H9 (cell line): ENCODE results near the gene COL23A1. TPM values are rescaled to one million over a fixed set of nuclear protein-coding genes. Genes with fewer than 3 reads are reported as not detected.
A peak's percentile ranks its signal among the peaks of the same experiment; 100 is the strongest.

Experiments
- DNase-seq: peaks from one replicate; pipeline ENCODE4 v3.0.0-alpha.2; 2017
- H2AFZ ChIP-seq: one replicate; pipeline ENCODE4 v1.6.1; 2013; ENCODE audit warnings: mild to moderate bottlenecking, low read length, control low read depth, moderate library complexity
- H2AK5ac ChIP-seq: 2 replicates; pipeline ENCODE4 v1.6.1; 2013; ENCODE audit warnings: low read length, control low read depth, mixed read lengths; ENCODE audit not compliant: insufficient read length
- H2BK120ac ChIP-seq: one replicate; pipeline ENCODE4 v1.6.1; 2013; ENCODE audit warnings: low read depth, mild to moderate bottlenecking, low read length, control low read depth, inconsistent platforms; ENCODE audit not compliant: poor library complexity, severe bottlenecking
- H2BK12ac ChIP-seq: 2 replicates; pipeline ENCODE4 v1.6.1; 2013; ENCODE audit warnings: low read length, control low read depth, mixed read lengths, low read depth; ENCODE audit not compliant: insufficient read length
- H2BK15ac ChIP-seq: 2 replicates; pipeline ENCODE4 v1.6.1; 2013; ENCODE audit warnings: low read depth, low read length, control low read depth
- H2BK20ac ChIP-seq: one replicate; pipeline ENCODE4 v1.6.1; 2013; ENCODE audit warnings: low read depth, mild to moderate bottlenecking, low read length, control low read depth, inconsistent platforms; ENCODE audit not compliant: poor library complexity, severe bottlenecking
- H2BK5ac ChIP-seq: 2 replicates; pipeline ENCODE4 v1.6.1; 2013; ENCODE audit warnings: low read length, control low read depth, mixed read lengths; ENCODE audit not compliant: insufficient read length
- H3K14ac ChIP-seq: 2 replicates; pipeline ENCODE4 v1.6.1; 2013; ENCODE audit warnings: low read length, control low read depth; ENCODE audit not compliant: insufficient read depth
- H3K18ac ChIP-seq: 2 replicates; pipeline ENCODE4 v1.6.1; 2013; ENCODE audit warnings: low read depth, mild to moderate bottlenecking, mixed read lengths, low read length, control low read depth; ENCODE audit not compliant: insufficient read length
- H3K23ac ChIP-seq: 2 replicates; pipeline ENCODE4 v1.6.1; 2013; ENCODE audit warnings: low read length, control low read depth, mixed read lengths, low read depth; ENCODE audit not compliant: insufficient read length
- H3K23me2 ChIP-seq: 2 replicates; pipeline ENCODE4 v1.6.1; 2013; ENCODE audit warnings: low read depth, mild to moderate bottlenecking, mixed read lengths, low read length, control low read depth; ENCODE audit not compliant: insufficient read length, poor library complexity, severe bottlenecking
- H3K27ac ChIP-seq: 2 replicates; pipeline ENCODE4 v1.5.1; 2013; ENCODE audit warnings: low read length, control low read depth, mixed read lengths, low read depth; ENCODE audit not compliant: insufficient read length
- H3K27me3 ChIP-seq: 2 replicates; pipeline ENCODE4 v1.6.1; 2013; ENCODE audit warnings: low read length, control low read depth, inconsistent platforms; ENCODE audit not compliant: insufficient read depth
- H3K4ac ChIP-seq: 2 replicates; pipeline ENCODE4 v1.6.1; 2013; ENCODE audit warnings: low read depth, mild to moderate bottlenecking, control low read depth, inconsistent platforms, low read length, moderate library complexity
- H3K4me1 ChIP-seq: 2 replicates; pipeline ENCODE4 v1.6.1; 2013; ENCODE audit warnings: low read length, control low read depth, inconsistent platforms; ENCODE audit not compliant: insufficient read depth
- H3K4me2 ChIP-seq: 2 replicates; pipeline ENCODE4 v1.6.1; 2013; ENCODE audit warnings: low read length, control low read depth, mixed read lengths; ENCODE audit not compliant: insufficient read length, insufficient read depth
- H3K56ac ChIP-seq: 2 replicates; pipeline ENCODE4 v1.6.1; 2013; ENCODE audit warnings: low read depth, mild to moderate bottlenecking, mixed read lengths, low read length, control low read depth; ENCODE audit not compliant: insufficient read length
- H3K79me1 ChIP-seq: 2 replicates; pipeline ENCODE4 v1.6.1; 2013; ENCODE audit warnings: low read depth, mild to moderate bottlenecking, moderate library complexity, low read length, control low read depth, inconsistent platforms; ENCODE audit not compliant: insufficient read depth, poor library complexity, severe bottlenecking
- H3K79me2 ChIP-seq: 2 replicates; pipeline ENCODE4 v1.6.1; 2013; ENCODE audit warnings: low read length, control low read depth, inconsistent platforms; ENCODE audit not compliant: insufficient read depth
- H3K9ac ChIP-seq: 2 replicates; pipeline ENCODE4 v1.6.1; 2013; ENCODE audit warnings: low read length, control low read depth, mixed read lengths; ENCODE audit not compliant: insufficient read length; ENCODE audit errors: extremely low read depth
- H3K9me3 ChIP-seq: one replicate; pipeline ENCODE4 v1.6.1; 2013; ENCODE audit warnings: low read depth, low read length, inconsistent platforms; ENCODE audit not compliant: control insufficient read depth
- H3T11ph ChIP-seq: one replicate; pipeline ENCODE4 v1.6.1; 2013; ENCODE audit warnings: mild to moderate bottlenecking, low read length, control low read depth, inconsistent platforms
- H4K20me1 ChIP-seq: one replicate; pipeline ENCODE4 v1.6.1; 2013; ENCODE audit not compliant: control insufficient read depth, insufficient read length, insufficient read depth
- H4K5ac ChIP-seq: 2 replicates; pipeline ENCODE4 v1.6.1; 2013; ENCODE audit warnings: low read depth, mild to moderate bottlenecking, mixed read lengths, low read length, control low read depth; ENCODE audit not compliant: insufficient read length
- H4K8ac ChIP-seq: replicated peaks from 2 replicates; pipeline ENCODE4 v1.6.1; 2013; ENCODE audit warnings: low read length, control low read depth, mixed read lengths, low read depth; ENCODE audit not compliant: insufficient read length
- H4K91ac ChIP-seq: 2 replicates; pipeline ENCODE4 v1.6.1; 2013; ENCODE audit warnings: low read depth, mild to moderate bottlenecking, moderate library complexity, mixed read lengths, low read length, control low read depth; ENCODE audit not compliant: insufficient read length
- H3K27ac Mint-ChIP-seq, 3 experiments: 2 replicates in 2 of 3; 3 replicates in 1 of 3; pipeline ENCODE4 v1.8.0; 2020 to 2021; ENCODE audit warnings: mixed read lengths in 3 of 3, mild to moderate bottlenecking in 1 of 3, moderate library complexity in 1 of 3
- H3K27me3 Mint-ChIP-seq: 2 replicates; pipeline ENCODE4 v1.8.0; 2021; ENCODE audit warnings: low read depth, mild to moderate bottlenecking, moderate library complexity, mixed read lengths
- H3K36me3 Mint-ChIP-seq, 3 experiments: 2 replicates in 2 of 3; 3 replicates in 1 of 3; pipeline ENCODE4 v1.8.0; 2020 to 2021; ENCODE audit warnings: low read depth in 3 of 3, mixed read lengths in 3 of 3; ENCODE audit not compliant: insufficient read depth in 1 of 3
- H3K4me1 Mint-ChIP-seq, 2 experiments: 2 replicates each; pipeline ENCODE4 v1.8.0; 2020; ENCODE audit warnings: mixed read lengths in 2 of 2
- H3K4me3 Mint-ChIP-seq, 2 experiments: 2 replicates in 1 of 2; 3 replicates in 1 of 2; pipeline ENCODE4 v1.8.0; 2020 to 2021; ENCODE audit warnings: mild to moderate bottlenecking in 2 of 2, mixed read lengths in 2 of 2, moderate library complexity in 1 of 2
- H3K9me3 Mint-ChIP-seq, 2 experiments: 2 replicates in 1 of 2; 3 replicates in 1 of 2; pipeline ENCODE4 v1.8.0; 2020; ENCODE audit warnings: mild to moderate bottlenecking in 2 of 2, mixed read lengths in 2 of 2, moderate library complexity in 1 of 2
- WGBS: extraction: QIAGEN DNeasy Blood & Tissue Kit; methylation state at CpG from one replicate; pipeline ENCODE4 v1.1.7; 2013; ENCODE audit warnings: missing lambda C conversion rate, low lambda C conversion rate, mixed read lengths; ENCODE audit not compliant: insufficient read length; ENCODE audit errors: extremely low coverage; 5-methylcytosine and 5-hydroxymethylcytosine counted together
- total RNA-seq: library from RNA; stranded (reverse); gene quantifications from 2 replicates; pipeline ENCODE4 v1.2.1, GENCODE V29; 2021
- TF ChIP-seq, protein P1 (sequence below): fragments of 200-600 bp; sonication (generic); conservative IDR thresholded peaks from 3 replicates; pipeline ENCODE4 v1.8.0; 2021; ENCODE audit warnings: antibody characterized with exemption, mild to moderate bottlenecking

COL23A1 gene
- total RNA-seq, 1 experiment from 2014 or later = 2.6 TPM

DNA sequence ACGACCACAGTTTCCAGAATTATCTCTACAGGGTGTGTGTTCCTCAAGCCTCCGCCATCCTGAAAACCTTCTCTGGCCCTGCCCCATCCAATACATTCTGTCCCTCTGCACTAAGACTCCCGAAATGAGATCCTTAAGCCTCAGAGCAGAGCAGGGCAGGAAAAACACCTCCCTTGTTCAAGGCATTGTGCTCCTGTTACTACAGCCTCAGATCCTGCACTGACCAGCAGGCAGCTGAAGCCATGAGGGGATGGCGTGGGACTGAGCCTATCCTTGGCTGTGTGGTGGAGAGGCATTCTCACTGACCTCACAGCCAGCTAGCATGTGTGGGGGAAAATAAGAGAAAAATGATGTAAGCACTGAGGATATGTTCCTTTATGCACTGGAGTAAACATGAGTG, 250.9 kb downstream of the COL23A1 start:
- H3K36me3 Mint-ChIP-seq = no peaks in the 10 kb centered on the region
- no peaks in the 10 kb centered on the region for H4K20me1 ChIP-seq
- H2BK15ac ChIP-seq = no peak overlapping the region
- TF ChIP-seq, protein P1, sequence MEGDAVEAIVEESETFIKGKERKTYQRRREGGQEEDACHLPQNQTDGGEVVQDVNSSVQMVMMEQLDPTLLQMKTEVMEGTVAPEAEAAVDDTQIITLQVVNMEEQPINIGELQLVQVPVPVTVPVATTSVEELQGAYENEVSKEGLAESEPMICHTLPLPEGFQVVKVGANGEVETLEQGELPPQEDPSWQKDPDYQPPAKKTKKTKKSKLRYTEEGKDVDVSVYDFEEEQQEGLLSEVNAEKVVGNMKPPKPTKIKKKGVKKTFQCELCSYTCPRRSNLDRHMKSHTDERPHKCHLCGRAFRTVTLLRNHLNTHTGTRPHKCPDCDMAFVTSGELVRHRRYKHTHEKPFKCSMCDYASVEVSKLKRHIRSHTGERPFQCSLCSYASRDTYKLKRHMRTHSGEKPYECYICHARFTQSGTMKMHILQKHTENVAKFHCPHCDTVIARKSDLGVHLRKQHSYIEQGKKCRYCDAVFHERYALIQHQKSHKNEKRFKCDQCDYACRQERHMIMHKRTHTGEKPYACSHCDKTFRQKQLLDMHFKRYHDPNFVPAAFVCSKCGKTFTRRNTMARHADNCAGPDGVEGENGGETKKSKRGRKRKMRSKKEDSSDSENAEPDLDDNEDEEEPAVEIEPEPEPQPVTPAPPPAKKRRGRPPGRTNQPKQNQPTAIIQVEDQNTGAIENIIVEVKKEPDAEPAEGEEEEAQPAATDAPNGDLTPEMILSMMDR = no peak
- H3K18ac ChIP-seq = no peak overlapping the region
- no peaks in the 10 kb centered on the region for H3K9me3 ChIP-seq
- no peaks in the 10 kb centered on the region for H3K27me3 Mint-ChIP-seq
- H2BK12ac ChIP-seq = no peak overlapping the region
- no peak overlapping the region for H3K4ac ChIP-seq
- no peak overlapping the region for H2BK5ac ChIP-seq
- H3K27ac Mint-ChIP-seq = no peak overlapping the region; a peak in 1 of 7 replicates
- H3K14ac ChIP-seq = peak overlapping the region; percentile 20; the same call in 1 of the 2 replicates
- no peak overlapping the region for H3K23ac ChIP-seq
- H3K4me2 ChIP-seq = no peak overlapping the region
- H4K91ac ChIP-seq = no peak overlapping the region
- H3K79me2 ChIP-seq = no peaks in the 10 kb centered on the region
- no peaks in the 10 kb centered on the region for H3K9me3 Mint-ChIP-seq
- peaks cover 6 to 12% of the 10 kb centered on the region in 2 experiments for H3K4me1 Mint-ChIP-seq
- WGBS = no CpG with 5 or more reads among the region's 4 CpGs
- no peaks in the 10 kb centered on the region for H3K79me1 ChIP-seq
- no peak overlapping the region for H2BK20ac ChIP-seq
- H4K5ac ChIP-seq = no peak overlapping the region
- no peak for DNase-seq
- no peak overlapping the region for H2AK5ac ChIP-seq
- H3K27me3 ChIP-seq = no peaks in the 10 kb centered on the region
- H3K56ac ChIP-seq = no peak overlapping the region
- H2AFZ ChIP-seq = no peak overlapping the region
- H3K9ac ChIP-seq = no peak overlapping the region
- H3T11ph ChIP-seq = no peak overlapping the region
- 0 out of 2 replicates have a peak, but pooled peaks cover 2% of the 10 kb centered on the region for H3K4me1 ChIP-seq
- no peak overlapping the region for H2BK120ac ChIP-seq
- H4K8ac ChIP-seq = no peak overlapping the region
- H3K27ac ChIP-seq = no peak overlapping the region
- no peak overlapping the region for H3K4me3 Mint-ChIP-seq
- no peaks in the 10 kb centered on the region for H3K23me2 ChIP-seq
